ENCODE data around the gene IRF2BPL.

GRCh38 chr14:76981670-76982069 lies 46.8 kb downstream of the IRF2BPL start:
- TF ChIP-seq CTCF (IDR thresholded peaks at IDR 0.05) (no peak), POLR2A (IDR thresholded peaks at IDR 0.05) (no peak)
